ENCODE results near the gene MAMSTR.
A peak's percentile ranks its signal among the peaks of the same experiment; 100 is the strongest.

The MAMSTR gene

DNA sequence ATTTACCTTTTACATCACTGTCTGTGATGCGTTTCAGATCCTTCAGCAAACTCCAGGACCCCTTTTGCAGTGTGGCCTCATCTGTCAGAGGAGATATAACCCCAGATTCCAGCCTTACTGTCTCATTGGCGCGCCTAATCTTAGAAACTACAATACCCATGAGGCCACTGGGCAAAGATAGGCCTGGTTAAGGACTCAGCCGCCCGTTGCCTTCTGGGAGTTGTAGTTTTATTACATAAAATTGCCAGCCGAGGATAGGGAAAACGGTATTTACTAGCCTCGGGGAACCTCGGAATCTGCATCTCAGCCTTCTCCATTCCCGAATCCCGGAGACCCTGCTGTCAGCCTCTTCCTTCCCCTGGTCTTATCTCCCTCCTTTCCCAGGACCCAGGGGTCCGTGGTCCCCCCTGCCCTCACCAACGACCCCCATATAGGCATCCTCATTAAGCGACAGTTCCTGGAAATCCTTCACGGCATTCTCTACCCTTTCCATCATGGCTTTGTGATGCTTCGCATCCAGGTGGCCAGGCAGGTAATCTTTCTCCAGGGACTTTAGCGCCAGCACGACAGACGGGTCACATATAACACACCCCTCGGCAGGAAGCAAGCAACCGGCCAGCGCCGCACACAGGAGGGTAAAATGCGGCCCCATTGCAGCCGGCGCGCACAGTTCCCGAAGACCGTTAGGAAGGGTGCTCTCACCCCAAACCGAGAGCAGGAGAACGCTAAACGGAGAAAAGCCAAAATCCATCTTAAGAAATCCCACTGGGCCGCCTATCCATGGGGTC is 25.9 kb upstream of the MAMSTR start:
- TF ChIP-seq, protein P1, sequence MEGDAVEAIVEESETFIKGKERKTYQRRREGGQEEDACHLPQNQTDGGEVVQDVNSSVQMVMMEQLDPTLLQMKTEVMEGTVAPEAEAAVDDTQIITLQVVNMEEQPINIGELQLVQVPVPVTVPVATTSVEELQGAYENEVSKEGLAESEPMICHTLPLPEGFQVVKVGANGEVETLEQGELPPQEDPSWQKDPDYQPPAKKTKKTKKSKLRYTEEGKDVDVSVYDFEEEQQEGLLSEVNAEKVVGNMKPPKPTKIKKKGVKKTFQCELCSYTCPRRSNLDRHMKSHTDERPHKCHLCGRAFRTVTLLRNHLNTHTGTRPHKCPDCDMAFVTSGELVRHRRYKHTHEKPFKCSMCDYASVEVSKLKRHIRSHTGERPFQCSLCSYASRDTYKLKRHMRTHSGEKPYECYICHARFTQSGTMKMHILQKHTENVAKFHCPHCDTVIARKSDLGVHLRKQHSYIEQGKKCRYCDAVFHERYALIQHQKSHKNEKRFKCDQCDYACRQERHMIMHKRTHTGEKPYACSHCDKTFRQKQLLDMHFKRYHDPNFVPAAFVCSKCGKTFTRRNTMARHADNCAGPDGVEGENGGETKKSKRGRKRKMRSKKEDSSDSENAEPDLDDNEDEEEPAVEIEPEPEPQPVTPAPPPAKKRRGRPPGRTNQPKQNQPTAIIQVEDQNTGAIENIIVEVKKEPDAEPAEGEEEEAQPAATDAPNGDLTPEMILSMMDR (IDR thresholded peaks at IDR 0.05; ENCODE audit: poor library complexity, severe bottlenecking) = no peak
- Histone ChIP-seq H3K27me3 (ENCODE audit: insufficient read depth, poor library complexity, severe bottlenecking) (no peaks in the 10 kb centered on the region), H3K4me3 (ENCODE audit: severe bottlenecking) (no peak overlapping the region), H3K9me3 (ENCODE audit: severe bottlenecking) (no peaks in the 10 kb centered on the region), H3K36me3 (ENCODE audit: low read depth) (peaks cover 32% of the 10 kb centered on the region), H3K27ac (ENCODE audit: poor library complexity, severe bottlenecking) (no peak overlapping the region), H3K4me1 (ENCODE audit: insufficient read depth, poor library complexity, severe bottlenecking) (peaks cover 11% of the 10 kb centered on the region)
- ATAC-seq (ENCODE audit: low read depth) = peak; percentile 81
- no peak for DNase-seq (ENCODE audit: low spot score)

- TF ChIP-seq, protein P1 (IDR thresholded peaks at IDR 0.05; ENCODE audit: poor library complexity, severe bottlenecking) = no peak
- no peaks in the 10 kb centered on the region for H3K9me3 ChIP-seq (ENCODE audit: severe bottlenecking)
- ATAC-seq (ENCODE audit: low read depth) (no peak), DNase-seq (ENCODE audit: low spot score) (no peak)
- H3K36me3 ChIP-seq (ENCODE audit: low read depth) = peaks cover 3% of the 10 kb centered on the region
- H3K27me3 ChIP-seq (ENCODE audit: insufficient read depth, poor library complexity, severe bottlenecking) = no peaks in the 10 kb centered on the region
- peaks cover 11% of the 10 kb centered on the region for H3K4me1 ChIP-seq (ENCODE audit: insufficient read depth, poor library complexity, severe bottlenecking)
- H3K4me3 ChIP-seq (ENCODE audit: severe bottlenecking) = no peak overlapping the region
- H3K27ac ChIP-seq (ENCODE audit: poor library complexity, severe bottlenecking) = no peak overlapping the region
Measured at GRCh38 chr19:48742096-48742495, 22.6 kb upstream of the MAMSTR start.

GRCh38 chr19:48741129-48741999 is 21.8 kb upstream of the MAMSTR start:
- TF ChIP-seq, protein P1 (IDR thresholded peaks at IDR 0.05; ENCODE audit: poor library complexity, severe bottlenecking) = no peak
- no peak overlapping the region for H3K27ac ChIP-seq (ENCODE audit: poor library complexity, severe bottlenecking)
- H3K9me3 ChIP-seq (ENCODE audit: severe bottlenecking) = no peaks in the 10 kb centered on the region
- H3K36me3 ChIP-seq (ENCODE audit: low read depth) = no peaks in the 10 kb centered on the region; the same call in 1 of the 2 replicates
- no peaks in the 10 kb centered on the region for H3K27me3 ChIP-seq (ENCODE audit: insufficient read depth, poor library complexity, severe bottlenecking)
- H3K4me3 ChIP-seq (ENCODE audit: severe bottlenecking) = no peak overlapping the region
- peaks cover 11% of the 10 kb centered on the region for H3K4me1 ChIP-seq (ENCODE audit: insufficient read depth, poor library complexity, severe bottlenecking)
- peak; percentile 44 for ATAC-seq (ENCODE audit: low read depth)
- DNase-seq (ENCODE audit: low spot score) = no peak

DNA sequence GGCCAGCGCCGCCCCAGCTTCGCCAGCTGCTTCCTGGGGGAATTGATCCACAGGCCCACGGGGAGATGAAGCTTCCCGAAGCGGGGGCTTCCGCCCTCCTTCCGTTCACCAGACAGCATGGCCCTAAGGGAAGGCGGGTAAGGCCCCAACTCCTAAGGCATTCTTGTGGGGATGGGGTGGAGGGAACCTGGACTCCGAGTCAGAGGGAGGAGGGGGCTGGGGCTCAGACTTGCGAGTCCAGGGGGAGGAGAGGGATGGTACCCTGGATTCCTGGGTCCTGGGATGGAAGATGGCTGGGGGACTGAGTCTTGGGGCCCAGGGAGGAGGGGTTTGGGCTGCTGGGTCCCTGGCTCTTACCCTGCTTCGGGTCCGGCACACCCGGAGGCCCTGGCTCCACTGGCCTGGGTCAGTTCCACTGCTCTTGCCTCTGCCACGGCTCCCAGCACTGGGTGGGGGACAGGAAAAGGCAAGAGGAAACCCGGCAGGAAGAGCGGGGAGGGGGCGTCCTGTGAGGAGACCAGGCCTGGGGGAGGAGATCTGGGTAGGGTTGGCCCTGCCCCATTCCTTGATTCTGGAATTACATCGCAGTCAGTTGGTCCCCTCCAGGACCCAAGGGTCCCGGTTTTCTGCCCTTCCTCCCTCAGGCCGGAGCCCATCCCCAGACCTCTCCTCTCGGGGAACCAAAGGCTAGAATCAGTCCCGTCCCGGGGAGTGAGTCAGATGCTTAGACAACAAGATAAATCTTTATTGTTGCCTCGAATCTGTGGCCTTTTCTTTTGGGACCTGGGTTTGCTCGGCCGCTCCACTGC is 20.8 kb upstream of the MAMSTR start, which contains the start of gene RASIP1:
Gene RASIP1, minus strand, starts transcription at position 447 of the 809 bp plus-strand sequence. Its CDS starts 328 bp downstream, at position 119.
- Histone ChIP-seq H3K36me3 (ENCODE audit: low read depth) (no peaks in the 10 kb centered on the region), H3K4me3 (ENCODE audit: severe bottlenecking) (peak within 1 kb of the TSS; percentile 42), H3K27ac (ENCODE audit: poor library complexity, severe bottlenecking) (no peak within 1 kb of the TSS), H3K4me1 (ENCODE audit: insufficient read depth, poor library complexity, severe bottlenecking) (peaks cover 11% of the 10 kb centered on the region), H3K27me3 (ENCODE audit: insufficient read depth, poor library complexity, severe bottlenecking) (no peaks in the 10 kb centered on the region), H3K9me3 (ENCODE audit: severe bottlenecking) (no peaks in the 10 kb centered on the region)
- DNase-seq (ENCODE audit: low spot score) (no peak), ATAC-seq (ENCODE audit: low read depth) (no peak)
- TF ChIP-seq, protein P1 (IDR thresholded peaks at IDR 0.05; ENCODE audit: poor library complexity, severe bottlenecking) = no peak

All from RWPE2 (cell line).